ENCODE results near the gene PROCA1. TPM values are rescaled to one million over a fixed set of nuclear protein-coding genes. Genes with fewer than 3 reads are reported as not detected.

Gene PROCA1
- total and polyA plus RNA-seq, 9 of the 15 experiments (the other 6 are each of a cell fraction or from before 2014, with no cell fraction given): 0.78 to 16.2 (median 5.6) TPM

GRCh38 chr17:28726627-28727491, 15.2 kb upstream of the PROCA1 start (continued):
- TF ChIP-seq GATAD2B (IDR thresholded peaks at IDR 0.05; ENCODE audit: borderline replicate concordance): no peak
- TF ChIP-seq ZFPM2 (CRISPR knock-in tag; IDR thresholded peaks at IDR 0.05): 0 out of 2 replicates have a peak, but pooled peaks have one; percentile 12
- no peak for TF ChIP-seq POLR3A (IDR thresholded peaks at IDR 0.05; ENCODE audit: borderline replicate concordance, extremely low read depth, insufficient read depth, insufficient read length)
- TF ChIP-seq PHTF2 (CRISPR knock-in tag; IDR thresholded peaks at IDR 0.05): no peak
- TF ChIP-seq ILK (tag; IDR thresholded peaks at IDR 0.05; ENCODE audit: borderline replicate concordance, low read depth): no peak
- TF ChIP-seq ZEB2 (IDR thresholded peaks at IDR 0.05): peak; percentile 73
- TF ChIP-seq ERF (CRISPR knock-in tag; IDR thresholded peaks at IDR 0.05): peak; percentile 73; the same call in 1 of the 2 replicates
- no peak for TF ChIP-seq CBX2 (IDR thresholded peaks at IDR 0.05; ENCODE audit: insufficient read depth, low read length, poor library complexity, severe bottlenecking)
- no peak for TF ChIP-seq EZH2 (IDR thresholded peaks at IDR 0.05; ENCODE audit: borderline replicate concordance, low read depth, low read length)
- TF ChIP-seq MXD1 (CRISPR knock-in tag; IDR thresholded peaks at IDR 0.05; ENCODE audit: borderline replicate concordance, poor library complexity, severe bottlenecking): peak; percentile 52
- no peak for TF ChIP-seq CBFA2T3 (IDR thresholded peaks at IDR 0.05)
- TF ChIP-seq ZNF644 (tag; IDR thresholded peaks at IDR 0.05; ENCODE audit: low read depth): peak; percentile 67; the same call in 1 of the 2 replicates
- TF ChIP-seq DPF2 (IDR thresholded peaks at IDR 0.05): peak; percentile 25; the same call in 1 of the 2 replicates
- TF ChIP-seq RAD51 (IDR thresholded peaks at IDR 0.05; ENCODE audit: borderline replicate concordance, low read depth): no peak; the same call in 1 of the 2 replicates
- TF ChIP-seq TRIM25 (IDR thresholded peaks at IDR 0.05; ENCODE audit: borderline replicate concordance): no peak
- peak; percentile 52 to 57; a peak in 2 of 4 replicates for TF ChIP-seq TBL1XR1 (IDR thresholded peaks at IDR 0.05; ENCODE audit: low read length in 2 of 2)
- TF ChIP-seq ZKSCAN3 (CRISPR knock-in tag; IDR thresholded peaks at IDR 0.05): no peak
- peak; percentile 21; the same call in 1 of the 2 replicates for TF ChIP-seq CXXC5 (CRISPR knock-in tag; IDR thresholded peaks at IDR 0.05)
- no peak for TF ChIP-seq CEBPZ (IDR thresholded peaks at IDR 0.05; ENCODE audit: borderline replicate concordance, low read depth, low read length)
- TF ChIP-seq PCBP2 (IDR thresholded peaks at IDR 0.05; ENCODE audit: low read depth, low read length, poor library complexity, severe bottlenecking): no peak
- peak; percentile 91 for TF ChIP-seq TARDBP (IDR thresholded peaks at IDR 0.05)
- TF ChIP-seq TRIM28 (IDR thresholded peaks at IDR 0.05): 0 out of 2 replicates have a peak, but pooled peaks have one; percentile 7
